Hematopoietic multipotent progenitor cell treated with erythropoietin and hydrocortisone succinate and interleukin-3 and kit ligand, for 17 days (in vitro differentiated cells): ENCODE data around the gene KRTAP10-2.
A peak's percentile ranks its signal among the peaks of the same experiment; 100 is the strongest.
"Not testable (repeated sequence)": the region's sequence is repeated elsewhere in the genome, so short reads cannot be mapped to it uniquely, and the experiment has no call there.

Experiments
- DNase-seq: peaks from one replicate; pipeline ENCODE4 v3.0.0-alpha.2; 2015; ENCODE audit warnings: low spot score

Gene KRTAP10-2

GRCh38 chr21:44551340-44551961, at the start of gene KRTAP10-2:
TSS of gene KRTAP10-2 (minus strand) at chr21:44551505. CDS start at chr21:44551458, 47 bp downstream.
- DNase-seq: no peak

- DNase-seq: not testable (repeated sequence)
Observed at GRCh38 chr21:44601091-44601490, 49.8 kb upstream of the KRTAP10-2 start.

GRCh38 chr21:44600118-44600978, 49.0 kb upstream of the KRTAP10-2 start, which contains the start of gene KRTAP10-7:
TSS of gene KRTAP10-7 (plus strand) at chr21:44600597. CDS start at chr21:44600622, 25 bp downstream.
- not testable (repeated sequence) for DNase-seq

GRCh38 chr21:44599264-44600029, 48.1 kb upstream of the KRTAP10-2 start:
- no peak for DNase-seq

- DNase-seq: no peak
Observed at GRCh38 chr21:44598061-44598460, 46.8 kb upstream of the KRTAP10-2 start.

- no peak for DNase-seq
Observed at GRCh38 chr21:44596068-44596725, 44.9 kb upstream of the KRTAP10-2 start.

GRCh38 chr21:44595524-44595923, 44.2 kb upstream of the KRTAP10-2 start:
- no peak for DNase-seq

GRCh38 chr21:44594406-44594916, 43.2 kb upstream of the KRTAP10-2 start:
- DNase-seq: no peak

GRCh38 chr21:44593598-44594405, 42.5 kb upstream of the KRTAP10-2 start:
- peak; percentile 72 for DNase-seq

- no peak for DNase-seq
Observed at GRCh38 chr21:44592446-44593311, 41.4 kb upstream of the KRTAP10-2 start, which contains the start of gene KRTAP10-6. TSS of gene KRTAP10-6 (minus strand) at chr21:44592505. CDS start at chr21:44592484, 21 bp downstream.

- DNase-seq: not testable (repeated sequence)
Observed at GRCh38 chr21:44591801-44592130, 40.5 kb upstream of the KRTAP10-2 start.

- DNase-seq: not testable (repeated sequence)
Observed at GRCh38 chr21:44590897-44591800, 39.8 kb upstream of the KRTAP10-2 start.

GRCh38 chr21:44590311-44590721, 39.0 kb upstream of the KRTAP10-2 start:
- DNase-seq: no peak

- no peak for DNase-seq
Observed at GRCh38 chr21:44589586-44590305, 38.4 kb upstream of the KRTAP10-2 start.

- no peak for DNase-seq
Observed at GRCh38 chr21:44589094-44589493, 37.8 kb upstream of the KRTAP10-2 start.

GRCh38 chr21:44585892-44586291, 34.6 kb upstream of the KRTAP10-2 start:
- no peak for DNase-seq

- no peak for DNase-seq
Observed at GRCh38 chr21:44583800-44584147, 32.5 kb upstream of the KRTAP10-2 start.
